Stimulated activated CD8-positive, alpha-beta memory T cell treated with anti-CD3 and anti-CD28 coated beads, Interleukin-4, amount 100 ng/mL, for 4 hours (primary cell): ENCODE results near the gene PNLIPRP2.

ENCODE experiments used
- DNase-seq, 2 donors: peaks; one replicate each; pipeline ENCODE4 v3.0.0-alpha.2; 2020; ENCODE audit warnings: low read depth in 2 of 2, low spot score in 1 of 2

PNLIPRP2 gene

DNA sequence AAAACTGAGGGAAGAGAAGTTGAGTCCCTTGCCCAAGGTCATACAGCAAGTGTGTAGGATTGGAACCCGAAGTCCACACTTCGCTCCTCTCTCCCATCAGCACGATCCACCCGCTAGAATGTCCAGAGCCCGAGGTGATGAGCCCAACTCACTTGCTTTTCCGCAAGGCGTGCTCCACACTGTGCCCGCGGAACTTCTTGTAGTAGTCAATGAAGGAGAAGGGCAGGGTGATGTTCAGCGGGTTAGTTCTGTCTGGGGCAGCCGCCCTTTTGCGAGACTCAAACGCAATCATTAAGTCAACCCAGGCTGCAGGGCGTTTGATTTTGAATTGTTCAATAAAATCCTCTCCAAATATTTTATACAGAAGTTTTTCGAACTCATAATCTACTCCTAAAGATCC lies 58.6 kb downstream of the PNLIPRP2 start:
- DNase-seq = no peak

DNA sequence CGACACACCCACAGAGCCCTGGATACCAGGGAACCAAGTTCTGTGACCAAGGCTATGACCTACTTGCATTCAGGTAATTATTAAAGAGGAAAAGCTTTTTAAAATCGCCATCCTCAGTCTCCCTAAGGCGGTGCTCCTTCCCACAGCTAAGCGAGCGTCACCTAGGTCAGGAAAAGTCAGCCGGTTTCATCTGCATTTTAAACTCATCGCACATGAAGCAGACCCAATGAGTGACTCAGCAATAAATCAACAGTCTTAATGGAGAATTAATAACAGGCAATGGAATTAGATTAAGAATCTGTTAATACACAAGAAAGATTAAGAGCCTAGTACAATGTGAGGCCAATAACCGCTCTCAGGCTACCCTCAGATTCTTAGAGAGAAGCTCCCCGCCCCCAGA lies 62.4 kb downstream of the PNLIPRP2 start:
- DNase-seq = no peak

DNA sequence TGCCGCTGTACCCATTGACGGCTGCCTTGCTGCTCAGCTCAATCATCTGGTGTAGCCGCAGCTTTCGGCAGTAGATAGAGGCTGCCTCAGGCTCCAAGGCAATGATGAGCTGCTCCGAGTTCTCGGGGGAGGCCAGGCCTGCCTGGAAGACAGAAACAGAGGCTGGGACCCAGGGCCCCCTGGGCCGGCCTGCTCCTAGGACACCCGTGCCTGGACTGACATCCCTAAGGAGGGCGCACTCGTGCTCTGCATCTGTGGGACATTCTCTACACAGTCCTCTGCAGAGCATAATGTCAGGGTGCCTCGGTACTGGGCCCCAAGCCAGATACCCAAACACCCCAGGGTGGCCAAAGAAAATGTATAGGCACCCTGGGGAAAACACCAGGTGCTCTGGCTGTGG lies 63.1 kb downstream of the PNLIPRP2 start:
- no peak for DNase-seq

DNA sequence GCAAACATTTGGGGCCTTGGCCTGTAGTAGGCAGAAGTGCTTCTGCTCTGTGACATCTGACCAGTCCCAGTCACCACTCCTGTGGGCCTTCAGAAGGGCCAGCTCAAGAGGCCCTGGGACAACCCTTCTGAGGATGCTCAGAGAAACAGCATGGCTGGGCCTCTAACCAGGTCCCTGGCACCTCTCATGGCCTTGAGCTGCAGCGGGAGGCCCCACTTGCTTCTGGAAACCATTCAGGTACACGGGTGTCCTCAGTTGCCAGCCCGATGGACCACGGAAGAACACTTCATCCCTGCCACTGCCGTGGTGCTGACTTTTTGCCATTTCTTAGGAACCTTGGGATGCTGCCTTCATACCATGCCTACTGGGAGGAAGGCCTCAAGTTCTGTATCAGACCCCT lies 64.0 kb downstream of the PNLIPRP2 start:
- no peak for DNase-seq

GRCh38 chr10:116685807-116686206 lies 65.1 kb downstream of the PNLIPRP2 start:
- DNase-seq = no peak

- DNase-seq = no peak
Measured at GRCh38 chr10:116686632-116687031, 65.9 kb downstream of the PNLIPRP2 start.

- no peak for DNase-seq
Measured at GRCh38 chr10:116687633-116688032, 66.9 kb downstream of the PNLIPRP2 start.

GRCh38 chr10:116688241-116688711 lies 67.5 kb downstream of the PNLIPRP2 start:
- no peak for DNase-seq

DNA sequence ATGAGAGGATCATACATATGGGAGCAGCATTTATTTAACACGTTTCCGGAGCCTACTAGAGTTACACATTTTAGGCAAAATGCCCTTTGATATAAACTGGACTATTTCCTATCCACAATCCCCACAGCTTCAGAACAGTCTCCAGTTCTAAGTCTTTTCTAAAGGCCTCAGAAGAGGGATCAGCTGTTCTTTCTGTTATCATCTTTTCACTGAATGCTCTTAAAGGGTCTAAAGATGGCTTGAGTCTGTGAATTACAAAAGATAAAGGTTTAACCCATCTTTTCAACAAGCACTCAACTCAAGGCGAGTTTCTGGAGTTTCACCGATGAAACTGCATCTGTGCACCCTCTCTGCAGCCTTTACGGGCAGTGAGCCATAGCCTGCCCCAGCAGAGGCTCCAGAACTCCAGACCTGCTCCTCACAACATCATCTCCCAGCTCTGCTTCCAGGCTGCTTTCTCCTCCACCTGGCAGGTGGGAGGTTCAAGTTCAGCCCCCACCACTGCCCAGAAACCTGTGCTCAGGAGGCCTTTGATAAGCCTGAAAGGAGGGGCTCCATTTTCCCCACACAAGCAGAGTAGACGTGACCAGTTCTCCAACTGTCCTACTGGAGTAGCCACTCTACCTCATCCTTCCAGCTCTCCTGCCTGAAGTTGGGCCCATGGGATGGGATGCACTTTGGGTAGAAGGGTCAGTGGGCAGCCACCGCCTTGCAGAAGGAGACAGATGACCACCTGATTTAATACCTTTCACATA lies 68.2 kb downstream of the PNLIPRP2 start:
- DNase-seq = no peak

DNA sequence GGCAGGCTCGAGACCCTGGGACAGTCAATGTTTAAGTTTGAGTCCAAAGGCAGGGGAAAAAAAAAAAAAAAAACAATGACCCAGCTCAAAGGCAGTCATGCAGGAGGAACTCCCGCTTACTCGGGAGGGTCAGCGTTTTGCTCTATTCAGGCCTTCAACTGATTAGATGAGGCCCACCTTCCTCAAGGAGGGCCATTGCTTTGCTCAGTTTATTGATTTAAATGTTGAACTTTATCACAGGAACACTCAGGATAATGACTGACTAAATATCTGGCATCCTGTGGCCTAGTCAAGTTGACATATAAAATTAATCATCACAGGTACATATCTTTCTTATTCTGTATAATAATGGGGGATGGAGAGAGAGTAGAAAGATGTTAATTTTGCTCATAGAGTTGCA lies 69.0 kb downstream of the PNLIPRP2 start:
- DNase-seq = no peak

DNA sequence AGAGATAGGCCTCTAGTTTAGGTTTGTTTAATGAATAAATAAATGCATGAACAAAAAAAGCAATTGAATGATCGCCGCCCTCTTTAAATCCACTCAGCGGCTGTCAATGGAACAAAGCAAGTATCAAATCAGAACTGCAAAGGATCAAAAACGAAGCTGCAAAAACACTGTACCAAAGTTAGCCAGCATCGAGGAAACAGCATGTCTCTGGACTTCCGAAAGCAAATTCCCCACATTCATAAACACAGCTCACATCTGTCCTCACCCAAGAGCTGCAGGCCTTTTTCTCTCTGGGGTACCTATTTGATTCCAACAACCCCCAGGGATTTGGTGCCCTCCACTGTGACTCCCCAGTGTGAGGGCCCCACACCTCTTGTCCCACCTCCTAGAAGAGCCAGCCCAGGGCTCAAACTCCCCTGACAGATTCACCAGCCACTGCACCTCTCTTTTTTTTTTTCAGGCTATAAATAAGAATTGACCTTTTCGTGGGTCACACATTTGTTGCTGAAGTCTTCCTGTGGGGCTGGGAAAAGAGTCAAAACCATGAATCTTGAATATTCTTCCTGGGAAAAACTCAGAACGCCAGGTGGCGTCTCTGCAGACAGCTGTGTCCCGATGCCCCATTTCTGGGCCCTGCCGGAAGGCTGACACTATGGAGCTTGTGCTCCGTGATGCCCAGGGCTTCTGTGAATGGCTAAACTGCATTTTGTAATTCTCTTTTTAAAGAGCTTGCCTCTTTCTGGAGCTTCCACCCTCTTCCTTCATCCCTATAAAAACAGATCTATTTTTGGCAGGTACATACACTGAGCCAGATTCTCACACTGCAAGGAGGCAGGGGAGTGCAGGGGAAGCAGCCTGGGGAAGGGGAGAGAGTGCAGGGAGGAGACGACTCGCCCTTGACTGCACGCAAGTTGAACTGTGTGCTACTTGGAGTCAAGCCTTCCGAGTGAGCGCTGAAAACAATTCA lies 69.9 kb downstream of the PNLIPRP2 start:
- DNase-seq = no peak

- DNase-seq = no peak
Measured at GRCh38 chr10:116691635-116692034, 70.9 kb downstream of the PNLIPRP2 start.

DNA sequence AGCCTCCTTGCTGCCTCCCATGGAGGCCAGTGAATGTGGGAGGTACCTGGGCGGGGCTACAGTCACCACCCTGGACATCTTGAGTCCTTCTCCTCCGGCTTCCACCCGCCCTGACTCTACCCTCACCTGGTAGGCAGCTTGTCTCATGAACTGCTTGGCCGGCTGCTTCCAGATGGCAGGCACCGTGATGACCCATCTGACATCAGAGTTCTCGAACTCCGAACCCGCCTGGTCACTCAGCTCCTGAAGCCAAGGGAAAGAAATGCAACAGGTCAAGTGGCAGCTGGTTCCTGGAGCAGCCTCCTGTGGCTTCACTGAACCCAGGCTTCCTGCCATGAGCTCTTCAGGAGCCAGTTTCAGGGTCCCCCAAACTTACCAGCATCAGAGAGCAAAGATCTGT lies 71.5 kb downstream of the PNLIPRP2 start:
- DNase-seq = no peak

- DNase-seq = no peak
Measured at GRCh38 chr10:116694243-116694926, 73.6 kb downstream of the PNLIPRP2 start.
